HFF-Myc (cell line): Measurements from ENCODE around the gene KIF13A.

Experiments
- DNase-seq: peaks from one replicate; pipeline ENCODE4 v3.0.0-alpha.2; 2011; ENCODE audit warnings: low read depth; ENCODE audit errors: extremely low read depth
- H3K4me3 ChIP-seq: replicated peaks from 2 replicates; pipeline ENCODE4 v1.5.1; 2011; ENCODE audit warnings: low read depth, mild to moderate bottlenecking, control low read depth, low read length
- TF ChIP-seq, protein P1 (sequence below): IDR thresholded peaks from 2 replicates; pipeline ENCODE4 v1.5.1; 2012; ENCODE audit warnings: mild to moderate bottlenecking, low read depth, low read length, control low read depth; ENCODE audit errors: missing control alignments

Gene KIF13A

DNA sequence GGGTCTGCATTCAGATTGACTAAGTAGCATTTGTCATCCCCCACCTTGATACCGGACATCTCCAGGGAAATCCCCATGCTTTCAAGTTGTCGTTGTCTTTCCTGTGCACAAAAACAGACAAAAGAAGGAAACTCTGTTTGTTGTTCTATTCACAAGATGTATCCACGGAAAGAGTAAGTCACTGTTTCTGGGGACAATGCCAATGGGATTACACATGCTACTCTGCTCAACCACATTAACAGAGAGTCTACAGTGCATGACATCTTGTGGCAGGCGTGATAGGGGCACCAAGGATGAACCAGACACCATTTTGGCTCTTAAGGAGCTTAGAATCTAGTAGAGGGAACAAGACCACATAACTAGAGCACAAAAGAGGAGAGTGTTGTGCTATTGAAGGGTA is 156.3 kb downstream of the KIF13A start:
- H3K4me3 ChIP-seq = no peak overlapping the region
- TF ChIP-seq, protein P1, sequence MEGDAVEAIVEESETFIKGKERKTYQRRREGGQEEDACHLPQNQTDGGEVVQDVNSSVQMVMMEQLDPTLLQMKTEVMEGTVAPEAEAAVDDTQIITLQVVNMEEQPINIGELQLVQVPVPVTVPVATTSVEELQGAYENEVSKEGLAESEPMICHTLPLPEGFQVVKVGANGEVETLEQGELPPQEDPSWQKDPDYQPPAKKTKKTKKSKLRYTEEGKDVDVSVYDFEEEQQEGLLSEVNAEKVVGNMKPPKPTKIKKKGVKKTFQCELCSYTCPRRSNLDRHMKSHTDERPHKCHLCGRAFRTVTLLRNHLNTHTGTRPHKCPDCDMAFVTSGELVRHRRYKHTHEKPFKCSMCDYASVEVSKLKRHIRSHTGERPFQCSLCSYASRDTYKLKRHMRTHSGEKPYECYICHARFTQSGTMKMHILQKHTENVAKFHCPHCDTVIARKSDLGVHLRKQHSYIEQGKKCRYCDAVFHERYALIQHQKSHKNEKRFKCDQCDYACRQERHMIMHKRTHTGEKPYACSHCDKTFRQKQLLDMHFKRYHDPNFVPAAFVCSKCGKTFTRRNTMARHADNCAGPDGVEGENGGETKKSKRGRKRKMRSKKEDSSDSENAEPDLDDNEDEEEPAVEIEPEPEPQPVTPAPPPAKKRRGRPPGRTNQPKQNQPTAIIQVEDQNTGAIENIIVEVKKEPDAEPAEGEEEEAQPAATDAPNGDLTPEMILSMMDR = no peak
- peak; percentile 30 for DNase-seq

- DNase-seq = no peak
- H3K4me3 ChIP-seq = no peak overlapping the region
- TF ChIP-seq, protein P1 = no peak
Observed at GRCh38 chr6:17829905-17830304, 157.5 kb downstream of the KIF13A start.

DNA sequence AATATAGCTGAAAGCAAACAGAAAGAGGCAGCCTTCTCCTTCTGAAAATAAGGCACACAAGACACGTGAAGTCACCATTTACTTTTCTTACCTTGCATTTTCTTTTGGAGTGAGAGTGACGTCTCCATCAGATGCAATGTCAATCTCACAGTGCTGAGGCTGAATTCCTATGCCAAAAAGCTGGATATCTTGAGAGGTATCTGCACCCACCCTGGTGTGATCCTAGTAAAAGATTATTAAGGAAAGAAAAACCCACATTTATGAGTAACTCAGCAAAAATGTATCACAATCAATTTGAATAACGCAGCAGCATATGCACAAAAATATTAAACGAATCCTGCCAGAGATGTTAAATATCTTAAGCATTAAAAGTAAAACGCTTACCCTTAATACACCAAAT is 159.3 kb downstream of the KIF13A start:
- TF ChIP-seq, protein P1 = no peak
- no peak for DNase-seq
- no peak overlapping the region for H3K4me3 ChIP-seq

DNA sequence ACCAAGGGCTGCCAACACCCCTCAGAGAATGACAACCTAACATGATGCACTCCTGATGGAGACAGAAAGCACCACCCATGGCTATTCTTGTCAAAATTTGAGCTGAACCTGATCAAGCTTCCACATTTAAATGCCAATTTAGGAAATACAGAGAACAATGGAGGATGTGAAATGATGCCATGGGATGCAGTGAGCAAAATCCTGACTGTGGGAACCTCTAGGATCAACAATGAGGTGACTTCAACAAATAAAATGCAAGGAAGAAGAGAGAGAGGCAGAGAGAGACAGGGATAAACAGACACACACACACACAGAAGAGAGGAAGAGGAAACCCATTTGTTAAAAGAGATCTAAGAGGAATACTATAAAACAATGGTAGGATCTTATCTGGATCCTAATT is 161.1 kb downstream of the KIF13A start:
- no peak for DNase-seq
- TF ChIP-seq, protein P1 = no peak
- H3K4me3 ChIP-seq = no peak overlapping the region

GRCh38 chr6:17820055-17820454 is 167.4 kb downstream of the KIF13A start:
- H3K4me3 ChIP-seq = no peak overlapping the region
- TF ChIP-seq, protein P1 = no peak
- no peak for DNase-seq

GRCh38 chr6:17817763-17818162 is 169.7 kb downstream of the KIF13A start:
- no peak overlapping the region for H3K4me3 ChIP-seq
- DNase-seq = no peak
- TF ChIP-seq, protein P1 = no peak

GRCh38 chr6:17816921-17817611 is 170.4 kb downstream of the KIF13A start:
- TF ChIP-seq, protein P1 = no peak
- no peak overlapping the region for H3K4me3 ChIP-seq
- no peak for DNase-seq
